Measurements from ENCODE around the gene ACKR2. TPM values are rescaled to one million over a fixed set of nuclear protein-coding genes. Genes with fewer than 3 reads are reported as not detected.

The ACKR2 gene
- total RNA-seq, 1 donor from 2014 or later, result 7.9 TPM

GRCh38 chr3:42814246-42814645 lies 5.0 kb downstream of the ACKR2 start:
- no peaks in the 10 kb centered on the region for H3K27me3 ChIP-seq
- H3K9me3 ChIP-seq, result no peaks in the 10 kb centered on the region
- no peak overlapping the region for H3K4me3 ChIP-seq
- H3K27ac ChIP-seq, result no peak overlapping the region
- intact Hi-C loops (cut with DNase I), result no loop called here
- no peaks in the 10 kb centered on the region for H3K36me3 ChIP-seq
- TF ChIP-seq CTCF (IDR thresholded peaks at IDR 0.05), result no peak
- no peak for TF ChIP-seq POLR2A (IDR thresholded peaks at IDR 0.05)
- TF ChIP-seq POLR2AphosphoS5 (IDR thresholded peaks at IDR 0.05; ENCODE audit: insufficient read depth in 1 of 2, low read depth in 1 of 2), result no peak
- H3K4me1 ChIP-seq, result peaks cover 5% of the 10 kb centered on the region
- DNase-seq (ENCODE audit: extremely low spot score in 2 of 2), result no peak

- H3K4me1 ChIP-seq, result peaks cover 11% of the 10 kb centered on the region
- H3K27me3 ChIP-seq, result no peaks in the 10 kb centered on the region
- H3K4me3 ChIP-seq, result no peak overlapping the region
- H3K9me3 ChIP-seq, result no peaks in the 10 kb centered on the region
- no peaks in the 10 kb centered on the region for H3K36me3 ChIP-seq
- no peak for TF ChIP-seq CTCF (IDR thresholded peaks at IDR 0.05)
- TF ChIP-seq POLR2A (IDR thresholded peaks at IDR 0.05), result no peak
- peak in 1 of 2 donors; percentile 36 for TF ChIP-seq POLR2AphosphoS5 (IDR thresholded peaks at IDR 0.05; ENCODE audit: insufficient read depth in 1 of 2, low read depth in 1 of 2)
- no peak for DNase-seq (ENCODE audit: extremely low spot score in 2 of 2)
- H3K27ac ChIP-seq, result no peak overlapping the region
- intact Hi-C loops (cut with DNase I), result no loop called here
Observed at GRCh38 chr3:42814914-42815507, 5.8 kb downstream of the ACKR2 start.

- H3K27ac ChIP-seq, result no peak overlapping the region
- intact Hi-C loops (cut with DNase I), result no loop called here
Observed at GRCh38 chr3:42815826-42816225, 6.6 kb downstream of the ACKR2 start.

GRCh38 chr3:42819351-42819965 lies 10.2 kb downstream of the ACKR2 start:
- no peak overlapping the region for H3K4me3 ChIP-seq
- no peaks in the 10 kb centered on the region for H3K36me3 ChIP-seq
- H3K9me3 ChIP-seq, result no peaks in the 10 kb centered on the region
- H3K27ac ChIP-seq, result peak overlapping the region; percentile 25
- H3K27me3 ChIP-seq, result no peaks in the 10 kb centered on the region
- intact Hi-C loops (cut with DNase I), result no loop called here
- H3K4me1 ChIP-seq, result peaks cover 17% of the 10 kb centered on the region
- DNase-seq (ENCODE audit: extremely low spot score in 2 of 2), result no peak
- TF ChIP-seq CTCF (IDR thresholded peaks at IDR 0.05), result no peak
- no peak for TF ChIP-seq POLR2A (IDR thresholded peaks at IDR 0.05)
- TF ChIP-seq POLR2AphosphoS5 (IDR thresholded peaks at IDR 0.05; ENCODE audit: insufficient read depth in 1 of 2, low read depth in 1 of 2), result no peak

More at GRCh38 chr3:42815826-42816225, 6.6 kb downstream of the ACKR2 start:
- H3K27me3 ChIP-seq, result no peaks in the 10 kb centered on the region
- no peak for DNase-seq (ENCODE audit: extremely low spot score in 2 of 2)
- no peaks in the 10 kb centered on the region for H3K9me3 ChIP-seq
- no peak overlapping the region for H3K4me3 ChIP-seq
- no peaks in the 10 kb centered on the region for H3K36me3 ChIP-seq
- no peak for TF ChIP-seq POLR2AphosphoS5 (IDR thresholded peaks at IDR 0.05; ENCODE audit: insufficient read depth in 1 of 2, low read depth in 1 of 2)
- TF ChIP-seq POLR2A (IDR thresholded peaks at IDR 0.05), result no peak
- TF ChIP-seq CTCF (IDR thresholded peaks at IDR 0.05), result no peak
- H3K4me1 ChIP-seq, result peaks cover 17% of the 10 kb centered on the region

- no peak for DNase-seq (ENCODE audit: extremely low spot score in 2 of 2)
- no peaks in the 10 kb centered on the region for H3K36me3 ChIP-seq
- H3K27ac ChIP-seq, result no peak overlapping the region
- H3K4me3 ChIP-seq, result no peak overlapping the region
- no peaks in the 10 kb centered on the region for H3K27me3 ChIP-seq
- peaks cover 17% of the 10 kb centered on the region for H3K4me1 ChIP-seq
- intact Hi-C loops (cut with DNase I), result no loop called here
- TF ChIP-seq POLR2A (IDR thresholded peaks at IDR 0.05) (no peak), POLR2AphosphoS5 (IDR thresholded peaks at IDR 0.05; ENCODE audit: insufficient read depth in 1 of 2, low read depth in 1 of 2) (no peak), CTCF (IDR thresholded peaks at IDR 0.05) (no peak)
- H3K9me3 ChIP-seq, result no peaks in the 10 kb centered on the region
Observed at GRCh38 chr3:42820746-42821051, 11.5 kb downstream of the ACKR2 start.
